Measurements from ENCODE around the gene CEBPA.
"Not testable (repeated sequence)": the region's sequence is repeated elsewhere in the genome, so short reads cannot be mapped to it uniquely, and the experiment has no call there.

Gene CEBPA

GRCh38 chr19:33329736-33330135 lies 27.4 kb upstream of the CEBPA start:
- Histone ChIP-seq H3K9me3 (no peaks in the 10 kb centered on the region), H3K4me3 (ENCODE audit: low read depth, low read length) (no peak overlapping the region), H3K27me3 (no peaks in the 10 kb centered on the region), H3K4me1 (no peaks in the 10 kb centered on the region), H3K36me3 (no peaks in the 10 kb centered on the region)
- no peak for TF ChIP-seq CTCF (IDR thresholded peaks at IDR 0.05; ENCODE audit: low read depth, low read length)
- DNase-seq, result no peak

- Histone ChIP-seq H3K36me3 (no peaks in the 10 kb centered on the region), H3K9me3 (no peaks in the 10 kb centered on the region), H3K4me1 (no peaks in the 10 kb centered on the region), H3K27me3 (no peaks in the 10 kb centered on the region), H3K4me3 (ENCODE audit: low read depth, low read length) (no peak overlapping the region)
- DNase-seq, result no peak
- no peak for TF ChIP-seq CTCF (IDR thresholded peaks at IDR 0.05; ENCODE audit: low read depth, low read length)
Measured at GRCh38 chr19:33329060-33329459, 26.7 kb upstream of the CEBPA start.

GRCh38 chr19:33325920-33326319 lies 23.6 kb upstream of the CEBPA start:
- no peak for TF ChIP-seq CTCF (IDR thresholded peaks at IDR 0.05; ENCODE audit: low read depth, low read length)
- no peaks in the 10 kb centered on the region for H3K9me3 ChIP-seq
- H3K4me3 ChIP-seq (ENCODE audit: low read depth, low read length), result no peak overlapping the region
- H3K27me3 ChIP-seq, result no peaks in the 10 kb centered on the region
- no peak for DNase-seq
- no peaks in the 10 kb centered on the region for H3K4me1 ChIP-seq
- H3K36me3 ChIP-seq, result no peaks in the 10 kb centered on the region

GRCh38 chr19:33324628-33325027 lies 22.3 kb upstream of the CEBPA start:
- H3K4me1 ChIP-seq, result no peaks in the 10 kb centered on the region
- no peak overlapping the region for H3K4me3 ChIP-seq (ENCODE audit: low read depth, low read length)
- H3K9me3 ChIP-seq, result no peaks in the 10 kb centered on the region
- no peaks in the 10 kb centered on the region for H3K36me3 ChIP-seq
- H3K27me3 ChIP-seq, result no peaks in the 10 kb centered on the region
- TF ChIP-seq CTCF (IDR thresholded peaks at IDR 0.05; ENCODE audit: low read depth, low read length), result no peak
- DNase-seq, result no peak

- no peak for DNase-seq
- no peak for TF ChIP-seq CTCF (IDR thresholded peaks at IDR 0.05; ENCODE audit: low read depth, low read length)
- no peaks in the 10 kb centered on the region for H3K36me3 ChIP-seq
- H3K4me1 ChIP-seq, result no peaks in the 10 kb centered on the region
- H3K9me3 ChIP-seq, result no peaks in the 10 kb centered on the region
- H3K27me3 ChIP-seq, result no peaks in the 10 kb centered on the region
- no peak overlapping the region for H3K4me3 ChIP-seq (ENCODE audit: low read depth, low read length)
Measured at GRCh38 chr19:33323093-33323820, 20.9 kb upstream of the CEBPA start.

GRCh38 chr19:33320636-33321035 lies 18.3 kb upstream of the CEBPA start:
- H3K4me1 ChIP-seq, result no peaks in the 10 kb centered on the region
- DNase-seq, result no peak
- H3K27me3 ChIP-seq, result peaks cover 6% of the 10 kb centered on the region
- no peaks in the 10 kb centered on the region for H3K36me3 ChIP-seq
- H3K9me3 ChIP-seq, result no peaks in the 10 kb centered on the region
- TF ChIP-seq CTCF (IDR thresholded peaks at IDR 0.05; ENCODE audit: low read depth, low read length), result no peak
- H3K4me3 ChIP-seq (ENCODE audit: low read depth, low read length), result no peak overlapping the region

- not testable (repeated sequence) for DNase-seq; H3K27me3 ChIP-seq; H3K9me3 ChIP-seq; H3K4me1 ChIP-seq; H3K36me3 ChIP-seq; H3K4me3 ChIP-seq (ENCODE audit: low read depth, low read length)
Measured at GRCh38 chr19:33317991-33318390, 15.7 kb upstream of the CEBPA start.

Measured in BE2C (cell line).